ENCODE results near the gene CKAP5. TPM values are rescaled to one million over a fixed set of nuclear protein-coding genes. Genes with fewer than 3 reads are reported as not detected.
A peak's percentile ranks its signal among the peaks of the same experiment; 100 is the strongest.

The CKAP5 gene
- total and polyA plus RNA-seq, 9 donors: 43.7 to 72.1 (median 57.6) TPM

DNA sequence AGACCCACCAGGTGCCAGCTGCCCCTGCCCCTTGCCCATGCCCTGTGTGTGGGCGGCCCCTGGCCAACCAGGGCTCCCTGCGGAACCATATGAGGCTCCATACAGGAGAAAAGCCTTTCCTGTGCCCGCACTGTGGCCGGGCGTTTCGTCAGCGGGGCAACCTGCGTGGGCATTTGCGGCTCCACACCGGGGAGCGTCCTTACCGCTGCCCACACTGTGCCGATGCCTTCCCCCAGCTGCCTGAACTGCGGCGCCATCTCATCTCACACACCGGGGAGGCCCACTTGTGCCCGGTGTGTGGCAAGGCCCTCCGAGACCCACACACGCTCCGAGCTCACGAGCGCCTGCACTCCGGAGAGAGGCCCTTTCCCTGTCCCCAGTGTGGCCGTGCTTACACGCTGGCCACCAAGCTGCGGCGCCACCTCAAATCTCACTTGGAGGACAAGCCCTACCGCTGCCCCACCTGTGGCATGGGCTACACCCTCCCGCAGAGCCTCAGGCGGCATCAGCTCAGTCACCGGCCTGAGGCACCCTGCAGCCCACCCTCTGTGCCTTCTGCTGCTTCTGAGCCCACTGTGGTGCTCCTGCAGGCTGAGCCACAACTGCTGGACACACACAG, 140.9 kb downstream of the CKAP5 start:
- no peak overlapping the region for H3K27ac ChIP-seq (ENCODE audit: low read length)
- WGBS (ENCODE audit: insufficient coverage): 97% methylated on average over 31 of the region's 31 CpGs
- H3K4me3 ChIP-seq (ENCODE audit: low read length): no peak overlapping the region
- H3K36me3 ChIP-seq (ENCODE audit: control insufficient read depth, insufficient read depth, low read length): peaks cover 53% of the 10 kb centered on the region
- peaks cover 8% of the 10 kb centered on the region for H3K4me1 ChIP-seq (ENCODE audit: control insufficient read depth, insufficient read depth, low read length)
- no peak for DNase-seq
- H3K27me3 ChIP-seq (ENCODE audit: control insufficient read depth, insufficient read depth, low read length): no peaks in the 10 kb centered on the region
- H3K9me3 ChIP-seq (replicated peaks; ENCODE audit: control insufficient read depth, low read depth, low read length): no peaks in the 10 kb centered on the region

GRCh38 chr11:46701078-46701654, 144.9 kb downstream of the CKAP5 start:
- under 1% methylated on average over 23 of the region's 29 CpGs for WGBS (ENCODE audit: insufficient coverage)
- no peak for DNase-seq
- peaks cover 44% of the 10 kb centered on the region for H3K36me3 ChIP-seq (ENCODE audit: control insufficient read depth, insufficient read depth, low read length)

DNA sequence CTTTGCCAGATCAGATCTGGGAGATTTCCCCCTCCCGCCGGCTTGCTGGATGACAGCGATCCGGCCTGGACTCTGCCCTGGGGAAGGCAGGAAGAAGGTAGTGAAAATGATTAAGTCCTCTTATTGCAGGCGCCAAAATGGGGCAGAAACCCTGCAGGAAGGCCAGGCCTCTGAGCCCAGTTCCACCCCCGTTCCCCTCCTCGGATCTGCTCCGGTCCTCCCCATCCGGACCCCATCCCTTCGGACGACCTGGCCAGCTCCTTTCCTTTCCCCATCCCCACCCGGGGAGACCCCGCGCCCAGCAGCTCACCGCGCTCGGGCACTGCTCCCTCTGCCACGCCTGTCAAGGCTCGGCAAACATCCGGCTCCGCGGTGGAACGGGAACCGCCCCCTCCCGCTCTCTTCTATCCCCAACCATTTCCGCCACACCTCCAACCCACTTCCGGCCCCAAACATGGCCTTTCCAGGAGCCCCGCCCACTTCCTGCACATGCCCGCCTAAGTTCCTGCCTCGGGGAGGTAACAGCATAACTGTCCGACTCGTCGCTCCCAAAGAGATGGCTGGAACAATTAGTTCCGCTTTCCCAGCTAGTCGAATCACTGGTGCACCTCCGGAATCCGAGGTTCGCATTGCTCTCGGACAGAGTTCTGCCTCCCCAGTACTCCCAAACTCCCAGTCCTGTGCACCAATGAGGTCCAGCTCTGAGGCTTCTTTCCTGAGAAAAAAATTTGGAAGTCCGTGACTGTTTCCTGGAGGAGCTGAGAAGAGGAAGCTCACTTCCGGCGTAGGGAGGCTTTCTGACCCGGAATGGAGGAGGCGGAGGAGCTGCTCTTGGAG, 145.6 kb downstream of the CKAP5 start, which contains the start of the genes ARHGAP1 and ZNF408:
ARHGAP1 (minus strand) TSS at position 379 of the 837 bp plus-strand sequence. CDS start 4,512 bp downstream, outside the sequence.
ZNF408 (plus strand) TSS at position 791 of the 837 bp plus-strand sequence; CDS start at position 808, 17 bp downstream.
- Histone ChIP-seq H3K27ac (ENCODE audit: low read length) (peak within 1 kb of the TSS; percentile 99), H3K4me3 (ENCODE audit: low read length) (peak within 1 kb of the TSS; percentile 96), H3K9me3 (replicated peaks; ENCODE audit: control insufficient read depth, low read depth, low read length) (no peaks in the 10 kb centered on the region), H3K27me3 (ENCODE audit: control insufficient read depth, insufficient read depth, low read length) (no peaks in the 10 kb centered on the region), H3K4me1 (ENCODE audit: control insufficient read depth, insufficient read depth, low read length) (peaks cover 48% of the 10 kb centered on the region), H3K36me3 (ENCODE audit: control insufficient read depth, insufficient read depth, low read length) (peaks cover 42% of the 10 kb centered on the region)
- WGBS (ENCODE audit: insufficient coverage): 0% methylated on average over 38 of the region's 44 CpGs
- DNase-seq: peak; percentile 99

More at GRCh38 chr11:46701078-46701654, 144.9 kb downstream of the CKAP5 start:
- no peaks in the 10 kb centered on the region for H3K27me3 ChIP-seq (ENCODE audit: control insufficient read depth, insufficient read depth, low read length)
- no peaks in the 10 kb centered on the region for H3K9me3 ChIP-seq (replicated peaks; ENCODE audit: control insufficient read depth, low read depth, low read length)
- peaks cover 41% of the 10 kb centered on the region for H3K4me1 ChIP-seq (ENCODE audit: control insufficient read depth, insufficient read depth, low read length)
- H3K4me3 ChIP-seq (ENCODE audit: low read length): peak overlapping the region; percentile 96
- H3K27ac ChIP-seq (ENCODE audit: low read length): peak overlapping the region; percentile 99

GRCh38 chr11:46698597-46698996, 147.5 kb downstream of the CKAP5 start:
- Histone ChIP-seq H3K27me3 (ENCODE audit: control insufficient read depth, insufficient read depth, low read length) (no peaks in the 10 kb centered on the region), H3K4me3 (ENCODE audit: low read length) (no peak overlapping the region), H3K4me1 (ENCODE audit: control insufficient read depth, insufficient read depth, low read length) (peaks cover 65% of the 10 kb centered on the region), H3K9me3 (replicated peaks; ENCODE audit: control insufficient read depth, low read depth, low read length) (no peaks in the 10 kb centered on the region), H3K27ac (ENCODE audit: low read length) (no peak overlapping the region), H3K36me3 (ENCODE audit: control insufficient read depth, insufficient read depth, low read length) (peaks cover 41% of the 10 kb centered on the region)
- DNase-seq: no peak
- no CpG with 5 or more reads among the region's 1 CpG for WGBS (ENCODE audit: insufficient coverage)

DNA sequence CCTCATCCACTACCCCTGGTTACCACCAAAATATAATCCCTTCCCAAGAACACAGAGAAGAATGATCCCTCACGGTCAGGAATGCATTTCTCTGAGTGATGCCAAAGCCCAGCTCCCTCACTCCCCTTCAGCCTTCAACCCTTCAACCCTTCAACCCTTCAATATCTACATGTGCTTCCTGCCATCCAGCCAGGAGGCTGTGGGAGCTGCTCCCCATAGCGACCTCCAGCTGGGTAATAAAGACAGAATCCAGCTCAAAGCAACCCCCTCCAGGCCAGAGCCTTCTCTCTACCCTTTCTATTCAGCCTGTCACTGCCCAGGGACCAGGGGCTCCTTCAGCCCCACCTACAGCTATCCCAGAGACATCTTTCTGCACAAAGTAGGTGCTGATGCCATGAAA, 148.4 kb downstream of the CKAP5 start:
- 42% methylated on average over 2 of the region's 2 CpGs for WGBS (ENCODE audit: insufficient coverage)
- H3K9me3 ChIP-seq (replicated peaks; ENCODE audit: control insufficient read depth, low read depth, low read length): no peaks in the 10 kb centered on the region
- no peak for DNase-seq
- no peaks in the 10 kb centered on the region for H3K27me3 ChIP-seq (ENCODE audit: control insufficient read depth, insufficient read depth, low read length)
- H3K27ac ChIP-seq (ENCODE audit: low read length): no peak overlapping the region
- H3K4me1 ChIP-seq (ENCODE audit: control insufficient read depth, insufficient read depth, low read length): peaks cover 65% of the 10 kb centered on the region
- H3K36me3 ChIP-seq (ENCODE audit: control insufficient read depth, insufficient read depth, low read length): peaks cover 33% of the 10 kb centered on the region
- H3K4me3 ChIP-seq (ENCODE audit: low read length): no peak overlapping the region

DNA sequence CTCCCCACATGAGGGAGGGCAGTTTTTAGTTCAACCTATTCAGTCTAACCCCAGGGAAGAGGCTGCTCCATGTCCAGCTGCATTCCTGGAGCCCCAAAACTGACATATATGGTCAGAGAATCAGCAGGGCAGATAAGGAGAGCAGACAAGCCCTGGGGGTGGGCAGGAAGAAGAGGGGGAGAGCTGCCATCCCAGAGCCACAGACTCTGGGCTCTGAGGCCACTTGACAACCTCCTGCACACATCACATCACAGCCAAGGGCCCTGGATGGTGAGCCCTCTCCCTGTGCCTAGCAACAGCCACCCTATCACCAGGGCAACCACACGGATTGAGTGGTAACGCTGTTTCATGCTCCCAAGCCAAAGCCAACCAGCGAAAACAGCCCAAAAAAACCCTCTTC, 148.8 kb downstream of the CKAP5 start:
- H3K27ac ChIP-seq (ENCODE audit: low read length): no peak overlapping the region
- no peak for DNase-seq
- H3K4me3 ChIP-seq (ENCODE audit: low read length): no peak overlapping the region
- WGBS (ENCODE audit: insufficient coverage): 69% methylated on average over 3 of the region's 3 CpGs
- H3K27me3 ChIP-seq (ENCODE audit: control insufficient read depth, insufficient read depth, low read length): no peaks in the 10 kb centered on the region
- peaks cover 65% of the 10 kb centered on the region for H3K4me1 ChIP-seq (ENCODE audit: control insufficient read depth, insufficient read depth, low read length)
- H3K36me3 ChIP-seq (ENCODE audit: control insufficient read depth, insufficient read depth, low read length): peaks cover 31% of the 10 kb centered on the region
- H3K9me3 ChIP-seq (replicated peaks; ENCODE audit: control insufficient read depth, low read depth, low read length): no peaks in the 10 kb centered on the region

DNA sequence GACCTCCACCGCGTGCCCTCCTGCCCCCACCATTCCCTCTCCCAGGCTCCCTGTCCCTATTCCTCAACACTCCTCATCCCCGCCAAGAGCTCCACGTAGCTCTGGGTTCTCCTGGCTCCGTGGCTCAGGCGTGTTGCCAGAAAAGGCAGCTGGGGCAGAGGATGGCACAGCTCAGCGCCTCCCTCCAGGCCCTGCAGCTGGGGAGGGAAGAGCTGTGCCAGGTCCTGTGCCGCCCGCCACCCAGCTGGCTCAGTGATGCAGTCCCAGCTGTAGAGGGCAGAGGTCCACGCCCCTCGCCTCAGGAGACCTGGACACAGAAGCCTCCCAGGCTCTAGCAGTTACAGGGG, 149.9 kb downstream of the CKAP5 start:
- no peaks in the 10 kb centered on the region for H3K27me3 ChIP-seq (ENCODE audit: control insufficient read depth, insufficient read depth, low read length)
- H3K4me1 ChIP-seq (ENCODE audit: control insufficient read depth, insufficient read depth, low read length): peaks cover 57% of the 10 kb centered on the region
- DNase-seq: peak; percentile 87
- H3K9me3 ChIP-seq (replicated peaks; ENCODE audit: control insufficient read depth, low read depth, low read length): no peaks in the 10 kb centered on the region
- H3K36me3 ChIP-seq (ENCODE audit: control insufficient read depth, insufficient read depth, low read length): peaks cover 38% of the 10 kb centered on the region
- 86% methylated on average over 8 of the region's 11 CpGs for WGBS (ENCODE audit: insufficient coverage)
- no peak overlapping the region for H3K4me3 ChIP-seq (ENCODE audit: low read length)
- H3K27ac ChIP-seq (ENCODE audit: low read length): peak overlapping the region; percentile 69

- Histone ChIP-seq H3K27ac (ENCODE audit: low read length) (peak overlapping the region; percentile 69), H3K4me1 (ENCODE audit: control insufficient read depth, insufficient read depth, low read length) (peaks cover 57% of the 10 kb centered on the region), H3K4me3 (ENCODE audit: low read length) (no peak overlapping the region), H3K9me3 (replicated peaks; ENCODE audit: control insufficient read depth, low read depth, low read length) (no peaks in the 10 kb centered on the region), H3K36me3 (ENCODE audit: control insufficient read depth, insufficient read depth, low read length) (peaks cover 44% of the 10 kb centered on the region), H3K27me3 (ENCODE audit: control insufficient read depth, insufficient read depth, low read length) (no peaks in the 10 kb centered on the region)
- 87% methylated on average over 11 of the region's 12 CpGs for WGBS (ENCODE audit: insufficient coverage)
- DNase-seq: no peak
Observed at GRCh38 chr11:46695345-46696211, 150.5 kb downstream of the CKAP5 start.

GRCh38 chr11:46694607-46695006, 151.5 kb downstream of the CKAP5 start:
- H3K27ac ChIP-seq (ENCODE audit: low read length): no peak overlapping the region
- no peaks in the 10 kb centered on the region for H3K9me3 ChIP-seq (replicated peaks; ENCODE audit: control insufficient read depth, low read depth, low read length)
- H3K4me3 ChIP-seq (ENCODE audit: low read length): no peak overlapping the region
- peaks cover 50% of the 10 kb centered on the region for H3K36me3 ChIP-seq (ENCODE audit: control insufficient read depth, insufficient read depth, low read length)
- peaks cover 54% of the 10 kb centered on the region for H3K4me1 ChIP-seq (ENCODE audit: control insufficient read depth, insufficient read depth, low read length)
- 79% methylated on average over 7 of the region's 7 CpGs for WGBS (ENCODE audit: insufficient coverage)
- no peaks in the 10 kb centered on the region for H3K27me3 ChIP-seq (ENCODE audit: control insufficient read depth, insufficient read depth, low read length)
- DNase-seq: no peak

Data from muscle of leg (tissue), 11 donors.